Measurements from ENCODE around the gene MRPL12. TPM values are rescaled to one million over a fixed set of nuclear protein-coding genes. Genes with fewer than 3 reads are reported as not detected.

The MRPL12 gene
- total and polyA plus RNA-seq, 2 of the 8 experiments (the other 6 are each of a cell fraction or from before 2014, with no cell fraction given) = 120 to 141 TPM

DNA sequence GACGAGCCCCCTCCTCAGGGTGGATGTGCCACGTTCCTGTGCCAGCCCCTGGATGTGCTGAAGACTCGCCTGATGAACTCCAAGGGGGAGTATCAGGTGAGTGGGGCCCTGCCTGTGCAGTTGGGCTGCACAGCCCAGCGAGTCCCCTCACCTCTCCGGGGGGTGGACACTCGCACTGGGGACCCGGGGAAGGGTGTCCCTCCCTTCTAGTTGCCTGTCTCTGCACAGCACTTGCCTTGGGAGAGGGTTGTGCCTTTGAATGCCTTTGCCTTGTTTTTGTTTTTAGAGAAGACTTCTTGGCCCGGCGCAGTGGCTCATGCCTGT is 14.6 kb downstream of the MRPL12 start (continued):
- TF ChIP-seq, protein P1, sequence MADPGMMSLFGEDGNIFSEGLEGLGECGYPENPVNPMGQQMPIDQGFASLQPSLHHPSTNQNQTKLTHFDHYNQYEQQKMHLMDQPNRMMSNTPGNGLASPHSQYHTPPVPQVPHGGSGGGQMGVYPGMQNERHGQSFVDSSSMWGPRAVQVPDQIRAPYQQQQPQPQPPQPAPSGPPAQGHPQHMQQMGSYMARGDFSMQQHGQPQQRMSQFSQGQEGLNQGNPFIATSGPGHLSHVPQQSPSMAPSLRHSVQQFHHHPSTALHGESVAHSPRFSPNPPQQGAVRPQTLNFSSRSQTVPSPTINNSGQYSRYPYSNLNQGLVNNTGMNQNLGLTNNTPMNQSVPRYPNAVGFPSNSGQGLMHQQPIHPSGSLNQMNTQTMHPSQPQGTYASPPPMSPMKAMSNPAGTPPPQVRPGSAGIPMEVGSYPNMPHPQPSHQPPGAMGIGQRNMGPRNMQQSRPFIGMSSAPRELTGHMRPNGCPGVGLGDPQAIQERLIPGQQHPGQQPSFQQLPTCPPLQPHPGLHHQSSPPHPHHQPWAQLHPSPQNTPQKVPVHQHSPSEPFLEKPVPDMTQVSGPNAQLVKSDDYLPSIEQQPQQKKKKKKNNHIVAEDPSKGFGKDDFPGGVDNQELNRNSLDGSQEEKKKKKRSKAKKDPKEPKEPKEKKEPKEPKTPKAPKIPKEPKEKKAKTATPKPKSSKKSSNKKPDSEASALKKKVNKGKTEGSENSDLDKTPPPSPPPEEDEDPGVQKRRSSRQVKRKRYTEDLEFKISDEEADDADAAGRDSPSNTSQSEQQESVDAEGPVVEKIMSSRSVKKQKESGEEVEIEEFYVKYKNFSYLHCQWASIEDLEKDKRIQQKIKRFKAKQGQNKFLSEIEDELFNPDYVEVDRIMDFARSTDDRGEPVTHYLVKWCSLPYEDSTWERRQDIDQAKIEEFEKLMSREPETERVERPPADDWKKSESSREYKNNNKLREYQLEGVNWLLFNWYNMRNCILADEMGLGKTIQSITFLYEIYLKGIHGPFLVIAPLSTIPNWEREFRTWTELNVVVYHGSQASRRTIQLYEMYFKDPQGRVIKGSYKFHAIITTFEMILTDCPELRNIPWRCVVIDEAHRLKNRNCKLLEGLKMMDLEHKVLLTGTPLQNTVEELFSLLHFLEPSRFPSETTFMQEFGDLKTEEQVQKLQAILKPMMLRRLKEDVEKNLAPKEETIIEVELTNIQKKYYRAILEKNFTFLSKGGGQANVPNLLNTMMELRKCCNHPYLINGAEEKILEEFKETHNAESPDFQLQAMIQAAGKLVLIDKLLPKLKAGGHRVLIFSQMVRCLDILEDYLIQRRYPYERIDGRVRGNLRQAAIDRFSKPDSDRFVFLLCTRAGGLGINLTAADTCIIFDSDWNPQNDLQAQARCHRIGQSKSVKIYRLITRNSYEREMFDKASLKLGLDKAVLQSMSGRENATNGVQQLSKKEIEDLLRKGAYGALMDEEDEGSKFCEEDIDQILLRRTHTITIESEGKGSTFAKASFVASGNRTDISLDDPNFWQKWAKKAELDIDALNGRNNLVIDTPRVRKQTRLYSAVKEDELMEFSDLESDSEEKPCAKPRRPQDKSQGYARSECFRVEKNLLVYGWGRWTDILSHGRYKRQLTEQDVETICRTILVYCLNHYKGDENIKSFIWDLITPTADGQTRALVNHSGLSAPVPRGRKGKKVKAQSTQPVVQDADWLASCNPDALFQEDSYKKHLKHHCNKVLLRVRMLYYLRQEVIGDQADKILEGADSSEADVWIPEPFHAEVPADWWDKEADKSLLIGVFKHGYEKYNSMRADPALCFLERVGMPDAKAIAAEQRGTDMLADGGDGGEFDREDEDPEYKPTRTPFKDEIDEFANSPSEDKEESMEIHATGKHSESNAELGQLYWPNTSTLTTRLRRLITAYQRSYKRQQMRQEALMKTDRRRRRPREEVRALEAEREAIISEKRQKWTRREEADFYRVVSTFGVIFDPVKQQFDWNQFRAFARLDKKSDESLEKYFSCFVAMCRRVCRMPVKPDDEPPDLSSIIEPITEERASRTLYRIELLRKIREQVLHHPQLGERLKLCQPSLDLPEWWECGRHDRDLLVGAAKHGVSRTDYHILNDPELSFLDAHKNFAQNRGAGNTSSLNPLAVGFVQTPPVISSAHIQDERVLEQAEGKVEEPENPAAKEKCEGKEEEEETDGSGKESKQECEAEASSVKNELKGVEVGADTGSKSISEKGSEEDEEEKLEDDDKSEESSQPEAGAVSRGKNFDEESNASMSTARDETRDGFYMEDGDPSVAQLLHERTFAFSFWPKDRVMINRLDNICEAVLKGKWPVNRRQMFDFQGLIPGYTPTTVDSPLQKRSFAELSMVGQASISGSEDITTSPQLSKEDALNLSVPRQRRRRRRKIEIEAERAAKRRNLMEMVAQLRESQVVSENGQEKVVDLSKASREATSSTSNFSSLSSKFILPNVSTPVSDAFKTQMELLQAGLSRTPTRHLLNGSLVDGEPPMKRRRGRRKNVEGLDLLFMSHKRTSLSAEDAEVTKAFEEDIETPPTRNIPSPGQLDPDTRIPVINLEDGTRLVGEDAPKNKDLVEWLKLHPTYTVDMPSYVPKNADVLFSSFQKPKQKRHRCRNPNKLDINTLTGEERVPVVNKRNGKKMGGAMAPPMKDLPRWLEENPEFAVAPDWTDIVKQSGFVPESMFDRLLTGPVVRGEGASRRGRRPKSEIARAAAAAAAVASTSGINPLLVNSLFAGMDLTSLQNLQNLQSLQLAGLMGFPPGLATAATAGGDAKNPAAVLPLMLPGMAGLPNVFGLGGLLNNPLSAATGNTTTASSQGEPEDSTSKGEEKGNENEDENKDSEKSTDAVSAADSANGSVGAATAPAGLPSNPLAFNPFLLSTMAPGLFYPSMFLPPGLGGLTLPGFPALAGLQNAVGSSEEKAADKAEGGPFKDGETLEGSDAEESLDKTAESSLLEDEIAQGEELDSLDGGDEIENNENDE (IDR thresholded peaks at IDR 0.05; ENCODE audit: insufficient replicate concordance, low read length) = no peak
- no peak for TF ChIP-seq EP300 (IDR thresholded peaks at IDR 0.05; ENCODE audit: borderline replicate concordance in 1 of 2, low read depth in 2 of 2, low read length in 2 of 2)
- no peak for TF ChIP-seq JUND (IDR thresholded peaks at IDR 0.05; ENCODE audit: low read length)
- TF ChIP-seq, protein P2, sequence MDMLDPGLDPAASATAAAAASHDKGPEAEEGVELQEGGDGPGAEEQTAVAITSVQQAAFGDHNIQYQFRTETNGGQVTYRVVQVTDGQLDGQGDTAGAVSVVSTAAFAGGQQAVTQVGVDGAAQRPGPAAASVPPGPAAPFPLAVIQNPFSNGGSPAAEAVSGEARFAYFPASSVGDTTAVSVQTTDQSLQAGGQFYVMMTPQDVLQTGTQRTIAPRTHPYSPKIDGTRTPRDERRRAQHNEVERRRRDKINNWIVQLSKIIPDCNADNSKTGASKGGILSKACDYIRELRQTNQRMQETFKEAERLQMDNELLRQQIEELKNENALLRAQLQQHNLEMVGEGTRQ (IDR thresholded peaks at IDR 0.05; ENCODE audit: low read length) = no peak
- TF ChIP-seq RAD21 (IDR thresholded peaks at IDR 0.05 in 1 of 2, conservative IDR thresholded peaks at IDR 0.05 in 1 of 2; ENCODE audit: low read depth in 2 of 2, low read length in 2 of 2) = no peak
- TF ChIP-seq PHF8 (conservative IDR thresholded peaks at IDR 0.05; ENCODE audit: low read depth, low read length) = no peak
- TF ChIP-seq SAP30 (IDR thresholded peaks at IDR 0.05; ENCODE audit: insufficient read depth, insufficient replicate concordance, low read length) = no peak
- TF ChIP-seq CTBP2 (IDR thresholded peaks at IDR 0.05; ENCODE audit: borderline replicate concordance, insufficient read depth, insufficient read length, low read length) = no peak
- no peak for TF ChIP-seq RNF2 (IDR thresholded peaks at IDR 0.05; ENCODE audit: borderline replicate concordance, low read depth, low read length, missing control alignments, poor library complexity, severe bottlenecking)
